ENCODE measurements around the gene ANKRD65.
"Not testable (repeated sequence)": the region's sequence is repeated elsewhere in the genome, so short reads cannot be mapped to it uniquely, and the experiment has no call there.

- not testable (repeated sequence) for TF ChIP-seq CTCF (IDR thresholded peaks at IDR 0.05; ENCODE audit: extremely low read depth in 1 of 2, insufficient read depth in 1 of 2, low read depth in 1 of 2, low read length in 2 of 2); POLR2AphosphoS5 (IDR thresholded peaks at IDR 0.05; ENCODE audit: insufficient read depth, low read depth, low read length); MYC (IDR thresholded peaks at IDR 0.05; ENCODE audit: low read depth, low read length); POLR2A (IDR thresholded peaks at IDR 0.05; ENCODE audit: low read depth, low read length); EZH2 (IDR thresholded peaks at IDR 0.05; ENCODE audit: borderline replicate concordance, low read depth, low read length, severe bottlenecking); JUN (IDR thresholded peaks at IDR 0.05; ENCODE audit: borderline replicate concordance, insufficient read depth, insufficient read length, low read depth); MAX (IDR thresholded peaks at IDR 0.05; ENCODE audit: insufficient read depth, insufficient read length)
These were observed 10.8 kb downstream of the ANKRD65 start for GRCh38 chr1:1410238-1410637.
